GM12801 (cell line): ENCODE measurements around the gene FAM110A.

Experiments used
- TF ChIP-seq, protein P1 (sequence below): IDR thresholded peaks from one replicate; pipeline ENCODE4 v1.5.1; 2011; ENCODE audit warnings: control low read depth; ENCODE audit not compliant: insufficient read length; ENCODE audit errors: extremely low read depth

The FAM110A gene

DNA sequence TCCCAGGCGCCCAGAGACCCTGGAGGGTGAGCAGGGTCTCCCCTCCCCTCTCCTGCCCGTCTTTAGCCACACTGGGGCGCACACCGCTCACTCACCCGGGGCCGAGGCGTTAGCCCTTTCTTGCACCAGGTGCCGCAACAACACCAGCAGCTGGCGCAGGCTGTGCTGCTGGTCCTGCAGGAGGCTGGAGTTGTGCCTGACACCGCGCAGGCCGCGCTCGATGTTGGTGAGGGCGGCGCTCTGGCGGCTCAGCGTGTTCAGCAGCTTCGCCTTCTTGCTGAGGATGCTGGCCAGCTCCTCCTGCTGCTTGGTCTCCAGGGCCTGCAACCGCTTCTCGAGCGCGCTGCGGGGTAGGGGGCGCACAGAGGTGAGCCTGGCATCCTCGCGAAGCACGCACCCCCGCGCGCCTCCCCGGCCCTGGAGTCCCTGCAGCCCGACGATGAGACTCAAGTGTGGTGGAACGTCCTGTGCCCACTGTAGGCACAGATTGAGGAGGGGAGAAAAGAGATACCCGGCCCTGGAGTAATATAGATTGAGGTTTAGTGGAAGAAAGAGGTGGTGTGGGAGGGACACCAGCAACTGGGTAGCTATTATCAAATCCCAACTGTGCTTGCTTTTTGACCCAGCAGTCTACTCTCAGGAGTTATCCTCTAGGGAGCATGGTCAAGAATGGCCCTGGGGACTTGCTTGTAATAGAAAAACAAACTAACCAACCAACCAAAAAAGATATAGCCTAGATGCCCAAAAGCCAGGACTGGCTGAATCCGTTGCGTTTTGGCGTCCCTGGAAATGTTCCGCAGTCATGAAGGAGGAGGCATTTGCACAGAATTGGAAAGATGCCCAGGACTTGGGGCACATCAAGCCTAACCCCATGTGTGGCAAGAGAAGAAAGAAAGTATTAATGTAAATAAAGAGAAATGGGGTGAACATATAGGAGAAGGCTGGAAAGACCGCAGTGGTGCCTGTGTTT lies 51.8 kb downstream of the FAM110A start:
- TF ChIP-seq, protein P1, sequence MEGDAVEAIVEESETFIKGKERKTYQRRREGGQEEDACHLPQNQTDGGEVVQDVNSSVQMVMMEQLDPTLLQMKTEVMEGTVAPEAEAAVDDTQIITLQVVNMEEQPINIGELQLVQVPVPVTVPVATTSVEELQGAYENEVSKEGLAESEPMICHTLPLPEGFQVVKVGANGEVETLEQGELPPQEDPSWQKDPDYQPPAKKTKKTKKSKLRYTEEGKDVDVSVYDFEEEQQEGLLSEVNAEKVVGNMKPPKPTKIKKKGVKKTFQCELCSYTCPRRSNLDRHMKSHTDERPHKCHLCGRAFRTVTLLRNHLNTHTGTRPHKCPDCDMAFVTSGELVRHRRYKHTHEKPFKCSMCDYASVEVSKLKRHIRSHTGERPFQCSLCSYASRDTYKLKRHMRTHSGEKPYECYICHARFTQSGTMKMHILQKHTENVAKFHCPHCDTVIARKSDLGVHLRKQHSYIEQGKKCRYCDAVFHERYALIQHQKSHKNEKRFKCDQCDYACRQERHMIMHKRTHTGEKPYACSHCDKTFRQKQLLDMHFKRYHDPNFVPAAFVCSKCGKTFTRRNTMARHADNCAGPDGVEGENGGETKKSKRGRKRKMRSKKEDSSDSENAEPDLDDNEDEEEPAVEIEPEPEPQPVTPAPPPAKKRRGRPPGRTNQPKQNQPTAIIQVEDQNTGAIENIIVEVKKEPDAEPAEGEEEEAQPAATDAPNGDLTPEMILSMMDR = no peak

DNA sequence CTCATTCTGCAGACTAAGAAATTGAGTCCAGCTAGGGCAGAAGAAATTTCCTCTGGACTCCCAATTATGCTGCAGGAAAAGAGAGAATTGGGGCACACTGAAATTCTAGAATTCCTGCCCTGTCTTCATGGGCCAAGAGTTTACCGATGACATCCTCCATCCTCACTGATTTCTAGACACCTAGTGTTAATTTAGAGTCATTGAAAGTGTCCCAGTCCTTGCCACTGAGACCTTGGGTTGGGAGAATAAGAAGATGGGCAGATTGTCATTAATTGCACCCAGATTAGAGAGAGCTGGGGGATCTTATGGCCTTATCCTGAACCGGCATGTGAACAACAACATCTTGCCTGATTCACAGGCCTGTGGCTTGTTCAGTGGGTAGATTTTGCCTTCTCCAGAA lies 53.6 kb downstream of the FAM110A start:
- TF ChIP-seq, protein P1 = no peak

DNA sequence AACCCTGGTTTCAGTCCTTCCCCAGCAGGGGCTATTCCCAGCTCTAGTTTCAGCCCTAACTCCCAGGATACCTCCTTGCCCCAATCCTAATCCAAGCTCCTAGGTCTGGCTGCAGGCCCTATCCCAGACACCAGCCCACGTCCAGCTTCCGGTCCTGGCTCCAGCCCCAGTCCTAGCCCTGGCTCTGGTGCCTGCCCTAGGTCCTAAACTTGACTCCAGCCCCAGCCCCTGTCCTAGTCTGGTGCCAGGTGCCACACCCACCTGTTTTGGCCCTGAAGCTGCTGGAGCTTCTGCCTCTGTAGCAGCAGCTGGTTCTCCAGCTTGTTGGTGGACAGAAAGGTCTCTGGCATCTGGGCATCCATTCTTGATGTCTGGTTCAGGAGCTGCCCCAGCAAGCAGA lies 54.5 kb downstream of the FAM110A start:
- TF ChIP-seq, protein P1 = no peak

DNA sequence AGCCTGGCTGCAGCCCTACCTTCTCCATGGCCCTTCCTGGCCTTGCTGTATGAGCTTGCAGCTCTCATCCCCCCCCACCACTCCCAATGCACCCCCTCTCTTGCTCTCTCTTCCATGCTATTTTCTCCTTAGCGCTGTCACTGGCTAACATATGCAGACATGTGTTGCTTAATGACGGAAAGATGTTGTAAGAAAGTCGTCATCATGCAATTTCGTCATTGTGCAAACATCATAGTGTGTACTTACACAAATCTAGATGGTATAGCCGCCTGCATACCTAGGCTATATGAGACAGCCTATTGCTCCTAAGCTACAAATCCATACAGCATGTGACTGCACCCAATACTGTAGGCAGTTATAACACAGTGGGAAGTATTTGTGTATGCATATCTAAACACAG lies 55.6 kb downstream of the FAM110A start:
- TF ChIP-seq, protein P1 = no peak

DNA sequence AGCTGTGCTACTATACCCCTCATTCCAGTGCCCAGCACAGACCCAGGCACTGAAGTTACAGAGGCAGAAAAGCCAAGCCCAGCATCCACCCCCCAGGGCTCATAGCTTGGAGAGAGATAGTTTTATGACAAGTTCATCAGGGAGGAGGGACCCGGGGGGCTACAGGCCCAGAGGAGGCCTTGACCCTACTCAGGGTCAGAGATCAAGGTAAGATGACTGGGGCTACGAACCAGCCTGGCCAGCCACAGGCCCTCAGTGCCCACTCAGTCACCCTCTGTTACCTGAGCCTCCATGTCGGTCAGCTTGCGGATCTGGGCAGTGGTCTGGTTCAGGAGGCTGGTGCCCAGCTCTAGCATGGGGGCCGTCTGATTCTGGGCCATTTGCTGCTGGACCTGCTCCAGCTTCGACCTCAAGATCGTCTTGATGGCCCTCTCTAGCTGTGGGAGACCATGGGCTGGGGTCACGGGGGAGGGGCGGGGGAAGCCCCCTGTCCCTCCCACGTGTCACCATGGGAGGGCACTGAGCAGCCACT lies 56.5 kb downstream of the FAM110A start:
- TF ChIP-seq, protein P1 = no peak

DNA sequence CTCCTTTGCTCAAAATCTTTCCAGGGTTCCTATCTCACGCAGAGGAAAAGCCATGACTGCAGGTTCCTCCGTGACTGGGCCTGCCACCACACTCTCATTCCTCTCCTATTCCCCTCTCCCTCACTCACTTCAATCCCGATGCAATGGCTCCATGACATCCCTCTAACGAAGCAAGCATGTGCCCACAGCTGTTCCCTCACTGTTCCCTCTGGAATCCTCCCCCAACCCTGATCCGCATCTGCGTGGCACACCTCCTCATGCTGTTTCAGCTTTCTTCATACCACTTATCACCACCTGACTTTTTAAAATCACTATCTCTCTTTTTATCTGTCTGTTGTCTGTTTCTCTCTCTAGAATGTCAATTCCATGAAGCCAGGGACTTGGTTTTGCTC lies 57.1 kb downstream of the FAM110A start:
- TF ChIP-seq, protein P1 = no peak

DNA sequence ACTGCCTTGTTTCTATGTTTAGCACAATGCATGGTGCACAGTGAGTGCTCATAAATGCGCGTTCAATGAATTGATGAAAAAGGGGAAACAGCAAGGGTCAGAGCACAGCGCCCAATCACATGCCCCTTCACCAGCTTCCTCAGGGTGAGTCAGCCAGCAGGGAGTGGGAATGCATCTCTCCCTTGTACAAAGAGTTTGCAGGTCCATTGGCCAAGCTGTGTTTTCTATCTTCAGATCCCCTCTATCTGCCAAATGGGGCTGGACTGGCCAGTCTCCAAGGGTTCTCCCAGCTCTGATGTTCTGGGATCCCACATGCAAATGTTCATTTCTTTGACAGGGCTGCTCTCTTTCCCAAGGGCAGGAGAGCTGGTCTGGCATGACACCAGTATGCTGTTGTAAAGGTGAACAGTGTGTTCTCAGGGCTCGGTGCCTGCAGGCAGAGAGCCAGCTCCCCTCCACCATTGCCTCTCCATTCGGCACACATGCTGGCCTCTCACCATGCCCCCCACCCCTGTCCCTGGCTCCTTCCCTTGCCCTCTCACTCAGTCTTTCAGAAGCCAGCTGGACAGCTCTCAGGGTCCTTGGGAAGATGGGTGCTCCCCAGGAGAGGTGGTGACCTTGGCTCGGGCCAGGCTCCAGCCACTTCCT lies 57.7 kb downstream of the FAM110A start:
- TF ChIP-seq, protein P1 = no peak
